BJ (cell line): Measurements from ENCODE around the gene SLC8B1. TPM values are rescaled to one million over a fixed set of nuclear protein-coding genes. Genes with fewer than 3 reads are reported as not detected.

ENCODE experiments used
- CTCF ChIA-PET: fragments of 350-600 bp; formaldehyde crosslinking; extraction: SDS; loops from one replicate; lab custom pipeline; 2021; ENCODE audit warnings: antibody characterized with exemption, inconsistent platforms; lab: Yijun Ruan, JAX
- POLR2A ChIA-PET: fragments of 300-600 bp; sonication (Branson Sonifier 250); formaldehyde crosslinking; extraction: SDS; loops from one replicate; lab custom pipeline; 2021; ENCODE audit warnings: antibody characterized with exemption; lab: Charles Lee
- DNase-seq: peaks from one replicate; pipeline ENCODE4 v3.0.0-alpha.2; 2011; ENCODE audit warnings: low read depth
- H3K27me3 ChIP-seq: 2 replicates; pipeline ENCODE4 v1.6.0; 2011; ENCODE audit warnings: low read length; ENCODE audit not compliant: control insufficient read depth, insufficient read depth
- H3K36me3 ChIP-seq: 2 replicates; pipeline ENCODE4 v1.5.1; 2011; ENCODE audit warnings: low read length; ENCODE audit not compliant: control insufficient read depth, insufficient read depth
- H3K4me3 ChIP-seq: 2 replicates; pipeline ENCODE4 v1.5.1; 2011; ENCODE audit warnings: low read depth, mild to moderate bottlenecking, control low read depth, low read length
- CTCF ChIP-seq: IDR thresholded peaks from 2 replicates; pipeline ENCODE4 v1.5.1; 2011; ENCODE audit warnings: low read depth, mild to moderate bottlenecking, control low read depth, inconsistent platforms, low read length, moderate library complexity; ENCODE audit not compliant: insufficient read depth
- polyA plus RNA-seq: library from polyadenylated mRNA; depleted of rRNA; stranded (reverse); fragments of >200 nt; gene quantifications from 2 replicates; pipeline ENCODE4 v1.2.3, GENCODE V29; 2011

The SLC8B1 gene
- polyA plus RNA-seq, 1 experiment: 27.3 TPM

- CTCF ChIA-PET: interaction anchor here (0.9 kb wide), 1 partner anchor 71 kb away, joined by 3 read pairs; no protein-coding TSS in a partner anchor
- no peak for DNase-seq
- no peaks in the 10 kb centered on the region for H3K27me3 ChIP-seq
- no peak overlapping the region for H3K4me3 ChIP-seq
- TF ChIP-seq CTCF: no peak
- no peaks in the 10 kb centered on the region for H3K36me3 ChIP-seq
- POLR2A ChIA-PET: no interaction called here
Observed at GRCh38 chr12:113257564-113257963, 77.3 kb downstream of the SLC8B1 start.

GRCh38 chr12:113254298-113254697, 80.6 kb downstream of the SLC8B1 start:
- no peak for TF ChIP-seq CTCF
- CTCF ChIA-PET: no interaction called here
- POLR2A ChIA-PET: no interaction called here
- H3K27me3 ChIP-seq: no peaks in the 10 kb centered on the region
- H3K36me3 ChIP-seq: peaks cover 3% of the 10 kb centered on the region
- DNase-seq: no peak
- no peak overlapping the region for H3K4me3 ChIP-seq

GRCh38 chr12:113253532-113254285, 81.2 kb downstream of the SLC8B1 start:
- H3K36me3 ChIP-seq: peaks cover 6% of the 10 kb centered on the region
- no peak for TF ChIP-seq CTCF
- POLR2A ChIA-PET: no interaction called here
- CTCF ChIA-PET: no interaction called here
- H3K27me3 ChIP-seq: no peaks in the 10 kb centered on the region
- no peak for DNase-seq
- no peak overlapping the region for H3K4me3 ChIP-seq

GRCh38 chr12:113252494-113252893, 82.4 kb downstream of the SLC8B1 start:
- Histone ChIP-seq H3K36me3 (peaks cover 6% of the 10 kb centered on the region), H3K27me3 (no peaks in the 10 kb centered on the region), H3K4me3 (no peak overlapping the region)
- TF ChIP-seq CTCF: no peak
- CTCF ChIA-PET: no interaction called here
- no peak for DNase-seq
- POLR2A ChIA-PET: no interaction called here

GRCh38 chr12:113251404-113252070, 83.4 kb downstream of the SLC8B1 start:
- DNase-seq: no peak
- H3K27me3 ChIP-seq: no peaks in the 10 kb centered on the region
- ChIA-PET POLR2A (interaction anchor here (0.5 kb wide), 1 partner anchor 62 kb away, joined by 3 read pairs; no protein-coding TSS in a partner anchor), CTCF (interaction anchor here (0.5 to 1.4 kb wide), 3 partner anchors 10 to 44 kb away, joined by 3 to 4 read pairs (median 3); no protein-coding TSS in a partner anchor)
- H3K36me3 ChIP-seq: peaks cover 8% of the 10 kb centered on the region
- H3K4me3 ChIP-seq: no peak overlapping the region
- TF ChIP-seq CTCF: no peak
